ENCODE results near the gene SUPT5H. TPM values are rescaled to one million over a fixed set of nuclear protein-coding genes. Genes with fewer than 3 reads are reported as not detected.

Gene SUPT5H
- total RNA-seq, 1 experiment from 2014 or later, result 158 TPM

DNA sequence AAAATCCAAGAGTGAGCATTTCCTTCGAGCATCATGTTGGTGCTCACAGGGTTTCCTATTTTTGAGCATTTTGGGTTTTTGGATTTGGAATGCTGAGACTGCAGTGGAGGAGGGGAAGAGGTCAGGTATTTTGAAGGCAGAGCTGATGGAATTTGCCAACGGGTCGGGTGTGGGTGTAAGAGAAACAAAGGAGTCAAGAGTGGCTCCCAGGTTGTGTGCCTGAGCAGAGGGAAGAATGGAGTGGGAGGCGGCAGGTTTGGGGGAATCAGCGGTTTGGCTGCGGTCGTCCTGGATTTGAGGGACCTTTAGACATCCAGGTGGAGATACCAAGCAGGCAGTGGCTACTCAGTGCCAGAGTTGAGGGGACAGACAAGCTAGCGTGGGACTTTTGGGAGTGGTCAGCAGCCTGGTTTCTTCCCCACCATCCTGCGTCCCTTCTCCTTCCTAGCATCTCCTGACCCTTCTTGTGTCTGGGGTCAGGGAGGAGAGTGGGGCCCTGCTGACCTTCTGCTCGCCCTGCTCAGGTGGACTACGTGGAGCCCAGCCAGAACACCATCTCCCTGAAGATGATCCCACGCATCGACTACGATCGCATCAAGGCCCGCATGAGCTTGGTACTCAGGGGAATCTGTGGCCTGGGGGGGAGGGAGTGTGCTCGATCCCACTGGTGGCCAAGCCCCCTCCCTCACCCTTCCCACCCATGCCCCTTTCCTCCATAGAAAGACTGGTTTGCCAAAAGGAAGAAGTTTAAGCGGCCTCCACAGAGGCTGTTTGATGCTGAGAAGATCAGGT lies 20.8 kb downstream of the SUPT5H start:
- Mint-ChIP-seq H3K4me1 (ENCODE audit: low read depth, unreplicated experiment) (no peaks in the 10 kb centered on the region), H3K4me3 (ENCODE audit: low read depth, unreplicated experiment) (no peak overlapping the region), H3K27ac (ENCODE audit: unreplicated experiment) (no peak overlapping the region), H3K9me3 (ENCODE audit: low read depth, unreplicated experiment) (no peaks in the 10 kb centered on the region), H3K36me3 (ENCODE audit: insufficient read depth, unreplicated experiment) (peaks cover 64% of the 10 kb centered on the region), H3K27me3 (ENCODE audit: unreplicated experiment) (no peaks in the 10 kb centered on the region)
- BruUV-seq (replicated peaks), result no TSS peak
- CTCF ChIA-PET, result no interaction called here
- no peak for DNase-seq
- intact Hi-C loops (cut with micrococcal nuclease; ENCODE audit: unreplicated experiment), result no loop called here
- TF ChIP-seq, protein P1, sequence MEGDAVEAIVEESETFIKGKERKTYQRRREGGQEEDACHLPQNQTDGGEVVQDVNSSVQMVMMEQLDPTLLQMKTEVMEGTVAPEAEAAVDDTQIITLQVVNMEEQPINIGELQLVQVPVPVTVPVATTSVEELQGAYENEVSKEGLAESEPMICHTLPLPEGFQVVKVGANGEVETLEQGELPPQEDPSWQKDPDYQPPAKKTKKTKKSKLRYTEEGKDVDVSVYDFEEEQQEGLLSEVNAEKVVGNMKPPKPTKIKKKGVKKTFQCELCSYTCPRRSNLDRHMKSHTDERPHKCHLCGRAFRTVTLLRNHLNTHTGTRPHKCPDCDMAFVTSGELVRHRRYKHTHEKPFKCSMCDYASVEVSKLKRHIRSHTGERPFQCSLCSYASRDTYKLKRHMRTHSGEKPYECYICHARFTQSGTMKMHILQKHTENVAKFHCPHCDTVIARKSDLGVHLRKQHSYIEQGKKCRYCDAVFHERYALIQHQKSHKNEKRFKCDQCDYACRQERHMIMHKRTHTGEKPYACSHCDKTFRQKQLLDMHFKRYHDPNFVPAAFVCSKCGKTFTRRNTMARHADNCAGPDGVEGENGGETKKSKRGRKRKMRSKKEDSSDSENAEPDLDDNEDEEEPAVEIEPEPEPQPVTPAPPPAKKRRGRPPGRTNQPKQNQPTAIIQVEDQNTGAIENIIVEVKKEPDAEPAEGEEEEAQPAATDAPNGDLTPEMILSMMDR (IDR thresholded peaks at IDR 0.05; ENCODE audit: unreplicated experiment), result no peak

DNA sequence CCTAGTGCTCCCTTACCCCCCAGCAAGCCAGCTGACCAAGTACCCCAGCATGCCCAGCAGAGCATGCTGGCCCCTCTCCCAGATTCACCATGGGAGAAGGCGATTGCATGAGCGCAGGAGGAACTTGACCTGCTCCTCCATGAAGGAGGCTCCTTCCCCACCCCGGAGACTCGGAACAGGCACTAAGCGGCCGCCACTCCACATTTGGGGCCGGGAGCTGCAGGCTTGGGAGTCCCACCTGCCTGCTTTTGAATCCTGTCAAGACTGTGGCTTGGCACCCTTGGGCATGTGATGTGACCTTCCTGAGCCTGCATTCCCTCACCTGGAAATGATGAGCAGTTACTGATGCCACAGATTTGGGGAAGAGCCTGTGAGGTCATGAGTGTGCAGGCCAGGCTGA lies 22.6 kb downstream of the SUPT5H start:
- Mint-ChIP-seq H3K27ac (ENCODE audit: unreplicated experiment) (no peak overlapping the region), H3K27me3 (ENCODE audit: unreplicated experiment) (no peaks in the 10 kb centered on the region)

DNA sequence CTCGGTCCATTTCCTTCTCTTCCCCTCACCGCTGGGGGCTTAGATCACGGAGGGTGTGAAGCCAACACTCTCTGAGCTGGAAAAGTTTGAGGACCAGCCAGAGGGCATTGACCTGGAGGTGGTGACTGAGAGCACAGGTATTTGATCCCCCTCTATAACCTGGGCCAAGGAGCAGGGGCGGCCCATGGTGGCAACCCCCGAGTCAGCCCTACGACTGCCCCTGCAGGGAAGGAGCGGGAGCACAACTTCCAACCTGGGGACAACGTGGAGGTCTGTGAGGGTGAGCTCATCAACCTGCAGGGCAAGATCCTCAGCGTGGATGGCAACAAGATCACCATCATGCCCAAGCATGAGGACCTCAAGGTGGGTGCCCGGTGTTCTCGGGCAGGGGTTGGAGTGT lies 23.7 kb downstream of the SUPT5H start:
- intact Hi-C loops (cut with micrococcal nuclease; ENCODE audit: unreplicated experiment), result no loop called here
- H3K27me3 Mint-ChIP-seq (ENCODE audit: unreplicated experiment), result no peaks in the 10 kb centered on the region
- H3K9me3 Mint-ChIP-seq (ENCODE audit: low read depth, unreplicated experiment), result no peaks in the 10 kb centered on the region
- no peak for DNase-seq
- CTCF ChIA-PET, result no interaction called here
- TF ChIP-seq, protein P1 (IDR thresholded peaks at IDR 0.05; ENCODE audit: unreplicated experiment), result no peak
- H3K27ac Mint-ChIP-seq (ENCODE audit: unreplicated experiment), result no peak overlapping the region
- H3K4me1 Mint-ChIP-seq (ENCODE audit: low read depth, unreplicated experiment), result no peaks in the 10 kb centered on the region
- no TSS peak for BruUV-seq (replicated peaks)
- H3K36me3 Mint-ChIP-seq (ENCODE audit: insufficient read depth, unreplicated experiment), result peaks cover 62% of the 10 kb centered on the region
- H3K4me3 Mint-ChIP-seq (ENCODE audit: low read depth, unreplicated experiment), result no peak overlapping the region

More for the DNA sequence above, 22.6 kb downstream of the SUPT5H start:
- CTCF ChIA-PET, result no interaction called here
- TF ChIP-seq, protein P1 (IDR thresholded peaks at IDR 0.05; ENCODE audit: unreplicated experiment), result no peak
- DNase-seq, result no peak
- no peaks in the 10 kb centered on the region for H3K9me3 Mint-ChIP-seq (ENCODE audit: low read depth, unreplicated experiment)
- no peaks in the 10 kb centered on the region for H3K4me1 Mint-ChIP-seq (ENCODE audit: low read depth, unreplicated experiment)
- no peak overlapping the region for H3K4me3 Mint-ChIP-seq (ENCODE audit: low read depth, unreplicated experiment)
- BruUV-seq (replicated peaks), result no TSS peak
- peaks cover 68% of the 10 kb centered on the region for H3K36me3 Mint-ChIP-seq (ENCODE audit: insufficient read depth, unreplicated experiment)
- intact Hi-C loops (cut with micrococcal nuclease; ENCODE audit: unreplicated experiment), result no loop called here

DNA sequence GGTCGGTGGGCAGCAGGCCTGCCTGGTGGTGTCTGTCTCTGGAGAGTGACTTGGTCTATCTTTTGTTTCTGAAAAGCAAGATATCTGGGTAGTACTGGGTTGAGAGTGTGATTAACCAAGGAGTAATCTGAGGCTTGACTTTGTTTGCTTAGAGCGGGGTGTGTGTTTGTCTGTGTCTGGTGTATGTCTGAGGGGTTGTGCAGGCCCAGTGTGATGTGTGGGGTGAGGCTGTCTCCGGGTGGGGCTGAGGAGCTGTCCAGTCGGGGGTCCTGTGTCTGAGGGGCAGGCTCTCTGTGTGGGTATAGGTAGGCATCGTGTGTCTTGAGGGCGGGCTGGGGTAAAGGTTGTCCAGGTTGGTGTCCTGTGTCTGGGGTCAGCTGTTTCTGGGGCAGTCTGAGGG lies 24.2 kb downstream of the SUPT5H start:
- intact Hi-C loops (cut with micrococcal nuclease; ENCODE audit: unreplicated experiment), result no loop called here
- no peak for DNase-seq
- no peaks in the 10 kb centered on the region for H3K27me3 Mint-ChIP-seq (ENCODE audit: unreplicated experiment)
- no peak overlapping the region for H3K4me3 Mint-ChIP-seq (ENCODE audit: low read depth, unreplicated experiment)
- no peaks in the 10 kb centered on the region for H3K4me1 Mint-ChIP-seq (ENCODE audit: low read depth, unreplicated experiment)
- CTCF ChIA-PET, result no interaction called here
- TF ChIP-seq, protein P1 (IDR thresholded peaks at IDR 0.05; ENCODE audit: unreplicated experiment), result no peak
- BruUV-seq (replicated peaks), result no TSS peak
- no peak overlapping the region for H3K27ac Mint-ChIP-seq (ENCODE audit: unreplicated experiment)
- peaks cover 64% of the 10 kb centered on the region for H3K36me3 Mint-ChIP-seq (ENCODE audit: insufficient read depth, unreplicated experiment)
- H3K9me3 Mint-ChIP-seq (ENCODE audit: low read depth, unreplicated experiment), result no peaks in the 10 kb centered on the region
